Liver (tissue), 9 donors: ENCODE data around the gene MFF. TPM values are rescaled to one million over a fixed set of nuclear protein-coding genes. Genes with fewer than 3 reads are reported as not detected.
A peak's percentile ranks its signal among the peaks of the same experiment; 100 is the strongest.

Experiments
- DNase-seq: peaks from one replicate; pipeline ENCODE4 v3.0.0-alpha.2; 2017; ENCODE audit warnings: low spot score
- H3K27ac ChIP-seq, 2 donors: one replicate each; pipeline ENCODE4 v1.7.0; 2013; ENCODE audit warnings: inconsistent platforms in 2 of 2, low read length in 2 of 2, control low read depth in 1 of 2, low read depth in 1 of 2, mild to moderate bottlenecking in 1 of 2
- H3K27me3 ChIP-seq, 4 donors: one replicate each; pipeline versions ENCODE4 v1.6.1 to v1.7.0; 2013; ENCODE audit warnings: low read length in 3 of 4, inconsistent platforms in 1 of 4, mild to moderate bottlenecking in 1 of 4, moderate library complexity in 1 of 4; ENCODE audit not compliant: control insufficient read depth in 4 of 4, insufficient read depth in 4 of 4
- H3K36me3 ChIP-seq, 4 donors: one replicate each; pipeline versions ENCODE4 v1.6.1 to v1.7.0; 2013; ENCODE audit warnings: low read length in 3 of 4, mild to moderate bottlenecking in 3 of 4, low read depth in 1 of 4, moderate library complexity in 1 of 4; ENCODE audit not compliant: control insufficient read depth in 4 of 4, insufficient read depth in 3 of 4
- H3K4me1 ChIP-seq, 4 donors: one replicate each; pipeline versions ENCODE4 v1.6.1 to v1.7.0; 2013; ENCODE audit warnings: low read length in 3 of 4, mild to moderate bottlenecking in 3 of 4, moderate library complexity in 1 of 4; ENCODE audit not compliant: control insufficient read depth in 4 of 4, insufficient read depth in 4 of 4
- H3K4me3 ChIP-seq, 3 donors: one replicate each; pipeline versions ENCODE4 v1.6.1 to v1.7.0; 2013; ENCODE audit warnings: low read length in 3 of 3, control low read depth in 1 of 3, low read depth in 1 of 3, mild to moderate bottlenecking in 1 of 3
- H3K9ac ChIP-seq, 2 donors: one replicate each; pipeline ENCODE4 v1.7.0; 2013; ENCODE audit warnings: low read length in 2 of 2, mild to moderate bottlenecking in 2 of 2, moderate library complexity in 2 of 2, control low read depth in 1 of 2, low read depth in 1 of 2
- H3K9me3 ChIP-seq, 4 donors: one replicate each; pipeline versions ENCODE4 v1.6.1 to v1.7.0; 2013; ENCODE audit warnings: low read length in 3 of 4; ENCODE audit not compliant: control insufficient read depth in 4 of 4
- EGR1 ChIP-seq, 2 donors: IDR thresholded peaks; 2 replicates each; pipeline ENCODE4 v1.6.1; 2016 to 2018; ENCODE audit warnings: antibody characterized with exemption in 2 of 2, low read depth in 2 of 2
- FOXA1 ChIP-seq: IDR thresholded peaks from 2 replicates; pipeline ENCODE4 v1.6.1; 2016; ENCODE audit warnings: antibody characterized with exemption
- FOXA2 ChIP-seq: IDR thresholded peaks from 2 replicates; pipeline ENCODE4 v1.6.1; 2016; ENCODE audit warnings: antibody characterized with exemption
- HNF4A ChIP-seq, 2 donors: conservative IDR thresholded peaks; 2 replicates each; pipeline ENCODE4 v1.6.1; 2016; ENCODE audit warnings: antibody characterized with exemption in 2 of 2, mild to moderate bottlenecking in 2 of 2
- HNF4G ChIP-seq: IDR thresholded peaks from 2 replicates; pipeline ENCODE4 v1.6.1; 2016; ENCODE audit warnings: antibody characterized with exemption
- JUND ChIP-seq, 2 donors: IDR thresholded peaks; 2 replicates each; pipeline ENCODE4 v1.6.1; 2016; ENCODE audit warnings: antibody characterized with exemption in 2 of 2
- NR2F2 ChIP-seq: IDR thresholded peaks from 2 replicates; pipeline ENCODE4 v1.6.1; 2016; ENCODE audit warnings: antibody characterized with exemption
- RAD21 ChIP-seq, 2 donors: IDR thresholded peaks; 2 replicates each; pipeline ENCODE4 v1.6.1; 2016; ENCODE audit warnings: antibody characterized with exemption in 2 of 2, mild to moderate bottlenecking in 2 of 2
- REST ChIP-seq: IDR thresholded peaks from 2 replicates; pipeline ENCODE4 v1.6.1; 2016; ENCODE audit warnings: antibody characterized with exemption, mild to moderate bottlenecking
- RXRA ChIP-seq, 2 donors: IDR thresholded peaks; 2 replicates each; pipeline ENCODE4 v1.6.1; 2017 to 2018; ENCODE audit warnings: antibody characterized with exemption in 2 of 2, mild to moderate bottlenecking in 1 of 2
- SP1 ChIP-seq: IDR thresholded peaks from 2 replicates; pipeline ENCODE4 v1.6.1; 2018; ENCODE audit warnings: antibody characterized with exemption, mild to moderate bottlenecking
- YY1 ChIP-seq: IDR thresholded peaks from 2 replicates; pipeline ENCODE4 v1.6.1; 2016; ENCODE audit warnings: antibody characterized with exemption, mild to moderate bottlenecking
- WGBS: extraction: QIAGEN DNeasy Blood & Tissue Kit; methylation state at CpG from one replicate; pipeline ENCODE4 v1.1.7; 2013; 5-methylcytosine and 5-hydroxymethylcytosine counted together
- polyA plus RNA-seq, 2 donors: library from polyadenylated mRNA; stranded (reverse) in 1 of 2; unstranded in 1 of 2; fragments of 200-250 nt in 1 of 2; fragments of >200 nt in 1 of 2; fragmentation: Nextera tagmentation in 1 of 2; extraction: Ambion mirVana in 1 of 2; gene quantifications; one replicate each; pipeline versions ENCODE4 v1.2.1 to v1.2.3, GENCODE V29; 2013 to 2015
- total RNA-seq, 2 donors: library from RNA; depleted of rRNA; stranded (reverse); fragments of >200 nt; gene quantifications; one replicate each; pipeline ENCODE4 v1.2.3, GENCODE V29; 2014
- TF ChIP-seq, protein P1 (sequence below): IDR thresholded peaks from 2 replicates; pipeline ENCODE4 v1.6.1; 2016; ENCODE audit warnings: antibody characterized with exemption
- TF ChIP-seq, protein P2 (sequence below): IDR thresholded peaks from 2 replicates; pipeline ENCODE4 v1.6.1; 2016; ENCODE audit warnings: antibody characterized with exemption
- donor health status: healthy.
- donor health status: healthy.
- donor health status: healthy.
- donor health status: healthy.
- donor health status: healthy.

The MFF gene
- total and polyA plus RNA-seq, 4 donors: 28.9 to 40.8 (median 33.2) TPM

DNA sequence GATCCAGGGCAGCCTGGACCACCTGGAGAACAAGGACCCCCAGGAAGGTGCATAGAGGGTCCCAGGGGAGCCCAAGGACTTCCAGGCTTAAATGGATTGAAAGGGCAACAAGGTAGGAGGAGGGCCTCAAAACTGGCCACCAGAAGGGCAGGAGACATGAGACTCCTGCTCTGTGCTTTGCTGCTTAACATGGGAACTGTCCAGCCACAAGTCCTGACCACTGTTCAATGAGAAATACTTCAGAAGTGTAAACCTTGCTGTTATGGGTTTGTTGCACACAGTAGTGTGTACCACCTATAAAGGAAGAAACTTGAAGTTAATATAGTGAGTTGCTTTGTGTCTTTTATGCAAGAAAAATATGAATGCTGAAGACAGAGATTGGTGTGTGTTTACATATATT, 44.2 kb upstream of the MFF start:
- H3K9me3 ChIP-seq: no peaks in the 10 kb centered on the region
- H3K9ac ChIP-seq: no peak overlapping the region
- no peak overlapping the region for H3K4me3 ChIP-seq
- DNase-seq: no peak
- no peaks in the 10 kb centered on the region for H3K27me3 ChIP-seq
- TF ChIP-seq JUND (IDR thresholded peaks at IDR 0.05) (no peak), REST (peak; percentile 71)
- H3K36me3 ChIP-seq: no peaks in the 10 kb centered on the region
- no peak overlapping the region for H3K27ac ChIP-seq
- no peaks in the 10 kb centered on the region for H3K4me1 ChIP-seq

DNA sequence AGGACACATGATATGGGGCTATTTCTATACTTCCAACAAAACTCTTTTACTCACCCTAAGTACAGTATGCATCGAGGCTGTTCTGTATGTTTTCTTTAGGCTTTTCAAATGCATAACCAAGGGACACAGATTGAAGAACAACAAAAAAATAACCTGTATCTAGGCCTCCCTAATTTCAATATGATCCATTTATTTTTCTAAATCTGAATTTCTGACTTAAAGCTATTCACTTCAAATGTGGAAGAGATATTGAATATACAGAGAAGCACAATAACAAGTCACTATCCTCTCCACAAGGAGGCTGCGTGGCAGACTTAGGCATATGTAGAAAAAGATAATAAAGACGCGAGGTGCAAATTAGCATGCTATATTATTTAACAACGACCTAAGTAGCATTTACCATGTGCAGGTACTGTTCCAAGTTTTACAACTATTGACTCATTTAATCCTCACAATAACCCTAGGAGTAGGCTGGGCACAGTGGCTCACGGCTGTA, 39.3 kb upstream of the MFF start:
- WGBS: 93% methylated on average over 6 of the region's 6 CpGs

GRCh38 chr2:227287771-227288170, 37.3 kb upstream of the MFF start:
- H3K27ac ChIP-seq: no peak overlapping the region
- H3K9ac ChIP-seq: no peak overlapping the region
- no peak for DNase-seq
- H3K4me3 ChIP-seq: no peak overlapping the region
- WGBS: 91% methylated on average over 5 of the region's 5 CpGs
- H3K36me3 ChIP-seq: no peaks in the 10 kb centered on the region
- H3K27me3 ChIP-seq: no peaks in the 10 kb centered on the region
- no peaks in the 10 kb centered on the region for H3K9me3 ChIP-seq
- H3K4me1 ChIP-seq: no peaks in the 10 kb centered on the region
- no peak for TF ChIP-seq REST
- TF ChIP-seq, protein P1, sequence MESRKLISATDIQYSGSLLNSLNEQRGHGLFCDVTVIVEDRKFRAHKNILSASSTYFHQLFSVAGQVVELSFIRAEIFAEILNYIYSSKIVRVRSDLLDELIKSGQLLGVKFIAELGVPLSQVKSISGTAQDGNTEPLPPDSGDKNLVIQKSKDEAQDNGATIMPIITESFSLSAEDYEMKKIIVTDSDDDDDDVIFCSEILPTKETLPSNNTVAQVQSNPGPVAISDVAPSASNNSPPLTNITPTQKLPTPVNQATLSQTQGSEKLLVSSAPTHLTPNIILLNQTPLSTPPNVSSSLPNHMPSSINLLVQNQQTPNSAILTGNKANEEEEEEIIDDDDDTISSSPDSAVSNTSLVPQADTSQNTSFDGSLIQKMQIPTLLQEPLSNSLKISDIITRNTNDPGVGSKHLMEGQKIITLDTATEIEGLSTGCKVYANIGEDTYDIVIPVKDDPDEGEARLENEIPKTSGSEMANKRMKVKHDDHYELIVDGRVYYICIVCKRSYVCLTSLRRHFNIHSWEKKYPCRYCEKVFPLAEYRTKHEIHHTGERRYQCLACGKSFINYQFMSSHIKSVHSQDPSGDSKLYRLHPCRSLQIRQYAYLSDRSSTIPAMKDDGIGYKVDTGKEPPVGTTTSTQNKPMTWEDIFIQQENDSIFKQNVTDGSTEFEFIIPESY: no peak
- TF ChIP-seq JUND (IDR thresholded peaks at IDR 0.05): no peak
- TF ChIP-seq, protein P2, sequence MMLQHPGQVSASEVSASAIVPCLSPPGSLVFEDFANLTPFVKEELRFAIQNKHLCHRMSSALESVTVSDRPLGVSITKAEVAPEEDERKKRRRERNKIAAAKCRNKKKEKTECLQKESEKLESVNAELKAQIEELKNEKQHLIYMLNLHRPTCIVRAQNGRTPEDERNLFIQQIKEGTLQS: no peak
- TF ChIP-seq RAD21 (IDR thresholded peaks at IDR 0.05): no peak
- no peak for TF ChIP-seq HNF4G
- no peak for TF ChIP-seq NR2F2
- TF ChIP-seq EGR1 (IDR thresholded peaks at IDR 0.05; ENCODE audit: low read depth in 2 of 2): no peak
- no peak for TF ChIP-seq FOXA1
- no peak for TF ChIP-seq SP1
- TF ChIP-seq FOXA2: no peak
- no peak for TF ChIP-seq HNF4A (conservative IDR thresholded peaks at IDR 0.05)
- TF ChIP-seq YY1: no peak

More for the DNA sequence above, 39.3 kb upstream of the MFF start:
- Histone ChIP-seq H3K36me3 (no peaks in the 10 kb centered on the region), H3K27ac (no peak overlapping the region), H3K4me1 (no peaks in the 10 kb centered on the region), H3K27me3 (no peaks in the 10 kb centered on the region), H3K9me3 (no peaks in the 10 kb centered on the region), H3K4me3 (no peak overlapping the region), H3K9ac (no peak overlapping the region)
- TF ChIP-seq RXRA (IDR thresholded peaks at IDR 0.05) (no peak), EGR1 (IDR thresholded peaks at IDR 0.05; ENCODE audit: low read depth in 2 of 2) (no peak), YY1 (no peak), FOXA1 (no peak), SP1 (no peak), HNF4G (no peak), NR2F2 (no peak)
- TF ChIP-seq, protein P1: no peak
- TF ChIP-seq, protein P2: no peak
- DNase-seq: no peak
